Smooth muscle cell (in vitro differentiated cells): ENCODE results near the gene ATXN7L3. TPM values are rescaled to one million over a fixed set of nuclear protein-coding genes. Genes with fewer than 3 reads are reported as not detected.
A peak's percentile ranks its signal among the peaks of the same experiment; 100 is the strongest.

Experiments used
- DNase-seq: peaks from one replicate; lab custom pipeline; 2025; ENCODE audit not compliant: unreplicated experiment; lab: John Stamatoyannopoulos, UW
- H2AFZ ChIP-seq: fragments of 200-600 bp; sonication (generic); 2 replicates; pipeline ENCODE4 v1.6.0; 2016; ENCODE audit warnings: antibody characterized with exemption, low read depth, mild to moderate bottlenecking
- H3F3A ChIP-seq: fragments of 200-600 bp; sonication (generic); 2 replicates; pipeline ENCODE4 v1.6.0; 2017; ENCODE audit warnings: antibody characterized with exemption, low read depth
- H3K27ac ChIP-seq: fragments of 200-600 bp; sonication (generic); 2 replicates; pipeline ENCODE4 v1.5.1; 2016; ENCODE audit warnings: low read depth, mild to moderate bottlenecking
- H3K27me3 ChIP-seq: fragments of 200-600 bp; sonication (generic); 2 replicates; pipeline ENCODE4 v1.6.1; 2016; ENCODE audit warnings: low read depth, mild to moderate bottlenecking
- H3K36me3 ChIP-seq: fragments of 200-600 bp; sonication (generic); 2 replicates; pipeline ENCODE4 v1.5.1; 2016; ENCODE audit warnings: low read depth
- H3K4me1 ChIP-seq: fragments of 200-600 bp; sonication (generic); 2 replicates; pipeline ENCODE4 v1.5.1; 2016; ENCODE audit warnings: low read depth
- H3K4me2 ChIP-seq: fragments of 200-600 bp; sonication (generic); 2 replicates; pipeline ENCODE4 v1.6.0; 2016; ENCODE audit warnings: mild to moderate bottlenecking
- H3K4me3 ChIP-seq: fragments of 200-600 bp; sonication (generic); 2 replicates; pipeline ENCODE4 v1.5.1; 2016; ENCODE audit warnings: mild to moderate bottlenecking
- H3K79me2 ChIP-seq: fragments of 200-600 bp; sonication (generic); 2 replicates; pipeline ENCODE4 v1.6.0; 2016; ENCODE audit warnings: low read depth, mild to moderate bottlenecking
- H3K9ac ChIP-seq: fragments of 200-600 bp; sonication (generic); 2 replicates; pipeline ENCODE4 v1.6.0; 2016; ENCODE audit warnings: low read depth
- H3K9me3 ChIP-seq: fragments of 200-600 bp; sonication (generic); replicated peaks from 2 replicates; pipeline ENCODE4 v1.5.1; 2016; ENCODE audit warnings: low read depth
- H4K20me1 ChIP-seq: fragments of 200-600 bp; sonication (generic); 2 replicates; pipeline ENCODE4 v1.6.0; 2016; ENCODE audit warnings: low read depth
- WGBS: methylation state at CpG from one replicate; pipeline ENCODE4 v1.1.7; 2016; ENCODE audit warnings: low lambda C conversion rate; 5-methylcytosine and 5-hydroxymethylcytosine counted together
- polyA plus RNA-seq: library from polyadenylated mRNA; unstranded; fragments of >200 nt; fragmentation: Nextera tagmentation; extraction: Ambion mirVana; gene quantifications from 2 replicates; pipeline ENCODE4 v1.2.1, GENCODE V29; 2016
- total RNA-seq: library from RNA; depleted of rRNA; stranded (reverse); fragments of >200 nt; gene quantifications from 2 replicates; pipeline ENCODE4 v1.2.3, GENCODE V29; 2014
- TF ChIP-seq, protein P1 (sequence below): fragments of 200-600 bp; sonication (generic); IDR thresholded peaks from 2 replicates; pipeline ENCODE4 v1.5.1; 2017; ENCODE audit warnings: borderline replicate concordance, mild to moderate bottlenecking, antibody characterized with exemption; ENCODE audit not compliant: insufficient read depth, poor library complexity, severe bottlenecking

The ATXN7L3 gene
- total and polyA plus RNA-seq, 2 experiments from 2014 or later, result 29.1 to 61.1 TPM

DNA sequence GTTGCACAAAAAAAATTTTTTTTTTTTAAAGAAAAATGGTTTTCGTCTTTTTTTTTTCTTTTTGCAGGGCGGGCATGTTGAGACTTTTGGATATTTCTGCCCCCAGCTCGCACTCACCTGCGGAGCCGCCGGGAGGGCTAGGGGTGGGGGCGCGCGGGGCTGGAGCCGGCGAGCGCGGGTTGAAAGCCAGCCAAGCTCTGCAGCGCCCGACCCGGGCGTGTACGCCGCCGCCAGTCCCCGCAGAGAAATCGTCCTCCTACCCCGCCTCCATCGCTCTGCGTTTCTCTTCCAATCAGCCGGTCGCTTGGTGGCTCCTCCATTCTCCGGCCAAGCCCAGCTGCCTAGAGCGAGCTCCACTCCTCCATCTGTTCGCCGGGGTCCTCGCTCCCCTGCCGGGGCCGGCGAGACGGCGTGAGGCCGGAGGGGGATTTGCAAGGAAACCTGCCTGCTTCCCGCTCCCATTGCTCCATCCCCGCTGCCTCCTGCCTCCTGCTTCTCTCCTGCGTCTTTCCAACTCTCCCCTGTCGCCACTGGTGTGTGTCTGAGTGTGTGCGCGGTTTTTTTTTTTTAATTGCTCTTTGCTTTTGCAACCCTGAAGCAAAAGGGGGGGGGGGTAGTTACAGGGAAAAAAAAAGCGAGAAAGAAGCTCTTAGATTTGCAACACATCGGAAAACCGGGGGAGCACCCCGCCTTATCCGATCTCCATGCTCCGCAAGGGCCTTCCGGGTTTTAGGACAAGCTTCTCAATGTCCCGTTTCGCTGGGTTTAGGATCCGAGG, 21.6 kb upstream of the ATXN7L3 start:
- Histone ChIP-seq H3K9ac (peak overlapping the region; percentile 38), H3K4me3 (peak overlapping the region; percentile 99), H3K79me2 (peaks cover 27% of the 10 kb centered on the region), H3K27ac (peak overlapping the region; percentile 55), H3K9me3 (no peaks in the 10 kb centered on the region), H3F3A (peaks cover 4% of the 10 kb centered on the region), H3K4me2 (peak overlapping the region; percentile 96), H2AFZ (peak overlapping the region; percentile 68), H3K36me3 (no peaks in the 10 kb centered on the region), H4K20me1 (peaks cover 20% of the 10 kb centered on the region), H3K27me3 (no peaks in the 10 kb centered on the region), H3K4me1 (no peaks in the 10 kb centered on the region)
- WGBS, result 1% methylated on average over 46 of the region's 54 CpGs
- TF ChIP-seq, protein P1, sequence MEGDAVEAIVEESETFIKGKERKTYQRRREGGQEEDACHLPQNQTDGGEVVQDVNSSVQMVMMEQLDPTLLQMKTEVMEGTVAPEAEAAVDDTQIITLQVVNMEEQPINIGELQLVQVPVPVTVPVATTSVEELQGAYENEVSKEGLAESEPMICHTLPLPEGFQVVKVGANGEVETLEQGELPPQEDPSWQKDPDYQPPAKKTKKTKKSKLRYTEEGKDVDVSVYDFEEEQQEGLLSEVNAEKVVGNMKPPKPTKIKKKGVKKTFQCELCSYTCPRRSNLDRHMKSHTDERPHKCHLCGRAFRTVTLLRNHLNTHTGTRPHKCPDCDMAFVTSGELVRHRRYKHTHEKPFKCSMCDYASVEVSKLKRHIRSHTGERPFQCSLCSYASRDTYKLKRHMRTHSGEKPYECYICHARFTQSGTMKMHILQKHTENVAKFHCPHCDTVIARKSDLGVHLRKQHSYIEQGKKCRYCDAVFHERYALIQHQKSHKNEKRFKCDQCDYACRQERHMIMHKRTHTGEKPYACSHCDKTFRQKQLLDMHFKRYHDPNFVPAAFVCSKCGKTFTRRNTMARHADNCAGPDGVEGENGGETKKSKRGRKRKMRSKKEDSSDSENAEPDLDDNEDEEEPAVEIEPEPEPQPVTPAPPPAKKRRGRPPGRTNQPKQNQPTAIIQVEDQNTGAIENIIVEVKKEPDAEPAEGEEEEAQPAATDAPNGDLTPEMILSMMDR, result no peak
- peak; percentile 47 for DNase-seq

DNA sequence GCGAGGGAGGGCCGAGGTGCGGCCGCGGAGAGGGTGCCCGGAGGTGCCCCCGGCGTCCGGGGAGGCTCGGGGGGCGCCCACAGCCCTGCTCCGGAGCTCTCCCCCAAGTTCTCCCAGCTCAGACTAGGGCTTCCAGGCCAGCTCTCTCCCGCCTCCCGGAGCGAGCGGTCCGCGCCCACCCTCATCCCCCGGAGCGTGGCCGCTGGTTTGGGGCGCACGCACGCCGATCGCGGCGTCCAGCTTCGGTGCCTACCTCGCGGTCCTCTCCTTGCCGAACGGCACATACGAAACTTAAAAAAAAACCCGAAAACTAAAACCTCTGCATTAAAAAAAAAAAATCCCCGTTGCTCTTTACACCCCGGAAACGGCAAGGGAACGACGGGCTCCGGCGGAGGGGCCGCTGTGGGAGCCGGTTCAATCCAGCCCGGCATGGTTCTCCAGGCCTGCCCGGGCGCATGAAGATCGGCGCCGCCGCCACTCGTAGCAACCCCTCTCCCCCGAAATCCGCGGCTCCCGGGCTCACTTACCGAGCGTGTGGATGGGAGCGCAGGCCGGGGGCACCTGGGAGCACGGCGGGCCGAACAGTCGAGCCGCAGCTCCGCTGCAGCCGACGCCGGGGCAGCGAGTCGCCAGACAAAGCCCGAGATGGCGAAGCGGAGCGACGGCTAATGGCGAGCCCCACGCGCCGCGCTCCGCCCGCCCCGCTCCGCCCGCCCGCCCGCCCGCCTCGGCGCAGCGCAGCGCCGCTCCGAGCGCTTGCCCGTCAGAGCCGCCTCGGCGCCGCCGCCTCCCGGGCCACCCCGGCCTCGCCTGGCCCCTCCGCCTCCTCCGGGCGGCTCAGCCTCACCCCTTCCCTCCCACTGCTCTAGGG, 20.8 kb upstream of the ATXN7L3 start:
- peak; percentile 51 for DNase-seq
- peak overlapping the region; percentile 60 for H3K27ac ChIP-seq
- H3K4me3 ChIP-seq, result peak overlapping the region; percentile 99
- H3K9me3 ChIP-seq, result no peaks in the 10 kb centered on the region
- peak overlapping the region; percentile 79 for H3K9ac ChIP-seq
- H3K4me1 ChIP-seq, result no peaks in the 10 kb centered on the region
- H3K27me3 ChIP-seq, result no peaks in the 10 kb centered on the region
- peaks cover 29% of the 10 kb centered on the region for H4K20me1 ChIP-seq
- H3K36me3 ChIP-seq, result no peaks in the 10 kb centered on the region
- H3K79me2 ChIP-seq, result peaks cover 27% of the 10 kb centered on the region
- TF ChIP-seq, protein P1, result no peak
- peaks cover 4% of the 10 kb centered on the region for H3F3A ChIP-seq
- 1% methylated on average over 60 of the region's 108 CpGs for WGBS
- peak overlapping the region; percentile 96 for H3K4me2 ChIP-seq
- no peak overlapping the region for H2AFZ ChIP-seq

DNA sequence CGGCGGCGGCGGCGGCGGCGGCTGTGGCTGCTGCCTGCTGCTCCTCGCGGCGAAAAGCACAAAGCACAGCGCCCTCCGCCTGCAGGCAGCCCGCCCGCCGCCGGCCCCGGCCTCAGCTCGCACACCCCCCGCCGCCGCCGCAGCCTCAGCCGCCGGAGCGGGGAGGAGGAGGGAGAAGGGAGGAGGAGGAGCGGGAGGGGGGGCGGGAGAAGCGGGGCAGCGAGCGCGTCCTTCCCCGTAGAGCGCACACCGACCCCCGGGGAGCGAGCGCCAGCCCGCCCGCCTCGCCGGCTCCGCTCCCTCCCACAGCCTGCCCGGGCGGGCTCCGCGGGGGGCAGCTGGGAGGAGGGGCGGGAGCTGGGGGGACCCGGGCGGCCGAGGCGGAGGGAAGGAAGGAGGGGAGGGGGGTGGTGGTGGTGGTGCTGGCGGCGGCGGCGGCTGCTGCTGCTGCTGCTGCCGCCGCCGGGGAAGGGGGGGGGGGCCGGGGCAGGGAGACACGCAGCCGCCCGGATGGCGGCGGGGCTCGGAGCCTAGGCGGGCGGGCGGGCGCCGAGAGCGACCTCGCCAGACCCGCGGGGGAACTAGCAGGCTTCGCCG, 20.0 kb upstream of the ATXN7L3 start, which contains the start of gene UBTF:
UBTF (minus strand) TSS at position 60 of the 597 bp plus-strand sequence. CDS start 1,446 bp downstream, outside the sequence.
- Histone ChIP-seq H3K9me3 (no peaks in the 10 kb centered on the region), H2AFZ (no peak within 1 kb of the TSS), H3K36me3 (no peaks in the 10 kb centered on the region), H3K27me3 (no peaks in the 10 kb centered on the region), H3K4me1 (no peaks in the 10 kb centered on the region), H3K9ac (peak within 1 kb of the TSS; percentile 81), H3K4me3 (peak within 1 kb of the TSS; percentile 99), H3F3A (peaks cover 4% of the 10 kb centered on the region), H4K20me1 (peaks cover 30% of the 10 kb centered on the region), H3K79me2 (peaks cover 27% of the 10 kb centered on the region), H3K4me2 (peak within 1 kb of the TSS; percentile 96), H3K27ac (peak within 1 kb of the TSS; percentile 89)
- DNase-seq, result peak; percentile 74
- 0% methylated on average over 6 of the region's 76 CpGs for WGBS
- TF ChIP-seq, protein P1, result no peak
